Measurements from ENCODE around the gene UNC93A. TPM values are rescaled to one million over a fixed set of nuclear protein-coding genes. Genes with fewer than 3 reads are reported as not detected.
A peak's percentile ranks its signal among the peaks of the same experiment; 100 is the strongest.

UNC93A gene
- total and polyA plus RNA-seq, 9 of the 15 experiments (the other 6 are each of a cell fraction or from before 2014, with no cell fraction given), result not detected

DNA sequence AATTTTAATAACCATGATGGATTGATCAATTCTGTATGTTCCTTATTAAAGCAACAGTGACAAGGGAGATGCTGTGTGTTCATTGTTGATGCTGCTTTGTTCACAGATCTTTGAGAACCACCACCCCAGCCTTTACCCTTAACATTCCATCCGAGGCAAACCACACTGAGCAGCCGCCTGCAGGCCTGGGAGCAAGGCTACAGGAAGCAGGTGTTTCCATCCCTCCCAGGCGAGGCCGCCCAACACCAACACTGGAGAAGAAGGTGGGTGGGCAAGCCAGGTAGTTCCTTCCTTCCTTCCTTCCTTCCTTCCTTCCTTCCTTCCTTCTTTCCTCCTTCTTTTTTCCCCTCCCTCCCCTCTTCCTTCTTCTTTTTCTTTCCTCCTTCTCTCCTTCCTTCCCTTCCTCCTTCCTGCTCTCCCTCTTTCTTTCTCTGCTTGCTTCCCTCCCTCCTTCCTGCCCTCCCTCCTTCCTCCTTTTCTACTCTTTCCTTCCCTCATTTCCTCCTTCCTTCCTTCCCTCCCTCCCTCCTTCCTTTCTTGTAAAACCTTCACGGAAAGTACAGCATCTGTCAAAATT is 47.5 kb downstream of the UNC93A start:
- TF ChIP-seq, protein P1, sequence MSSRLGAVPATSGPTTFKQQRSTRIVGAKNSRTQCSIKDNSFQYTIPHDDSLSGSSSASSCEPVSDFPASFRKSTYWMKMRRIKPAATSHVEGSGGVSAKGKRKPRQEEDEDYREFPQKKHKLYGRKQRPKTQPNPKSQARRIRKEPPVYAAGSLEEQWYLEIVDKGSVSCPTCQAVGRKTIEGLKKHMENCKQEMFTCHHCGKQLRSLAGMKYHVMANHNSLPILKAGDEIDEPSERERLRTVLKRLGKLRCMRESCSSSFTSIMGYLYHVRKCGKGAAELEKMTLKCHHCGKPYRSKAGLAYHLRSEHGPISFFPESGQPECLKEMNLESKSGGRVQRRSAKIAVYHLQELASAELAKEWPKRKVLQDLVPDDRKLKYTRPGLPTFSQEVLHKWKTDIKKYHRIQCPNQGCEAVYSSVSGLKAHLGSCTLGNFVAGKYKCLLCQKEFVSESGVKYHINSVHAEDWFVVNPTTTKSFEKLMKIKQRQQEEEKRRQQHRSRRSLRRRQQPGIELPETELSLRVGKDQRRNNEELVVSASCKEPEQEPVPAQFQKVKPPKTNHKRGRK (tag; IDR thresholded peaks at IDR 0.05), result peak; percentile 29; the same call in 1 of the 2 replicates
- TF ChIP-seq NR2C2 (CRISPR knock-in tag; IDR thresholded peaks at IDR 0.05) (no peak), NR2C2 (tag; IDR thresholded peaks at IDR 0.05) (no peak)
- H3K4me2 ChIP-seq (ENCODE audit: insufficient read depth, low read length), result no peak overlapping the region
- FAIRE-seq (no peak), ATAC-seq (no peak), DNase-seq (ENCODE audit: extremely low read depth in 1 of 4, low spot score in 3 of 4) (peak in 1 of 4 experiments; percentile 5)
- no peaks in the 10 kb centered on the region for H3K9me1 ChIP-seq (ENCODE audit: control insufficient read depth, insufficient read depth, low read length)
- peaks cover 5% of the 10 kb centered on the region; the same call in 1 of the 2 replicates for H3K9me3 ChIP-seq (replicated peaks; ENCODE audit: control insufficient read depth, insufficient read depth, low read depth, low read length)
- no peaks in the 10 kb centered on the region for H4K20me1 ChIP-seq (replicated peaks; ENCODE audit: control insufficient read depth, insufficient read depth, low read length)
- H3K27me3 ChIP-seq (ENCODE audit: control insufficient read depth in 2 of 2, insufficient read depth in 2 of 2, low read length in 2 of 2), result peaks cover 2 to 19% of the 10 kb centered on the region in 2 experiments; a peak in 3 of 5 replicates
- WGBS (ENCODE audit: insufficient coverage, low coverage, missing lambda C conversion rate), result 6% methylated on average over 5 of the region's 5 CpGs
- H3K4me1 ChIP-seq (replicated peaks in 1 of 2; ENCODE audit: control insufficient read depth in 2 of 2, insufficient read depth in 2 of 2, low read length in 2 of 2), result no peaks in the 10 kb centered on the region
- H3K27ac ChIP-seq (ENCODE audit: extremely low read depth, low read depth, low read length), result no peak overlapping the region
- intact Hi-C loops (cut with micrococcal nuclease) (no loop called here), in situ Hi-C loops (cut with MboI) (loop anchor here (25.0 kb wide), 1 partner anchor 1451 kb away; no protein-coding TSS in a partner anchor)
- no TSS peak for BruUV-seq (replicated peaks)
- H3K9ac ChIP-seq (ENCODE audit: insufficient read depth in 1 of 2, low read depth in 2 of 2, low read length in 2 of 2), result no peak overlapping the region
- no peak overlapping the region for H3K4me3 ChIP-seq
- ChIA-PET POLR2A (no interaction called here), CTCF (ENCODE audit: low intra/inter-chr PET ratio) (no interaction called here)
- H3K36me3 ChIP-seq (ENCODE audit: control insufficient read depth, insufficient read depth, low read length), result no peaks in the 10 kb centered on the region
- no peaks in the 10 kb centered on the region for H3K79me2 ChIP-seq (ENCODE audit: control insufficient read depth, insufficient read depth, low read length)
- no peak overlapping the region for H2AFZ ChIP-seq (ENCODE audit: low read depth, low read length)
